LHCN-M2 (cell line): Measurements from ENCODE around the gene HYPK. TPM values are rescaled to one million over a fixed set of nuclear protein-coding genes. Genes with fewer than 3 reads are reported as not detected.

ENCODE experiments used
- DNase-seq: peaks from one replicate; pipeline ENCODE4 v3.0.0-alpha.2; 2012; ENCODE audit warnings: low read depth
- total RNA-seq: library from RNA; depleted of rRNA; stranded (reverse); fragments of >200 nt; gene quantifications from 2 replicates; pipeline ENCODE4 v1.2.3, GENCODE V29; 2014; rRNA removed

The HYPK gene
- total RNA-seq, 1 experiment from 2014 or later, result 10.3 TPM

- DNase-seq, result no peak
These were observed 45.0 kb downstream of the HYPK start for GRCh38 chr15:43845421-43845820.

DNA sequence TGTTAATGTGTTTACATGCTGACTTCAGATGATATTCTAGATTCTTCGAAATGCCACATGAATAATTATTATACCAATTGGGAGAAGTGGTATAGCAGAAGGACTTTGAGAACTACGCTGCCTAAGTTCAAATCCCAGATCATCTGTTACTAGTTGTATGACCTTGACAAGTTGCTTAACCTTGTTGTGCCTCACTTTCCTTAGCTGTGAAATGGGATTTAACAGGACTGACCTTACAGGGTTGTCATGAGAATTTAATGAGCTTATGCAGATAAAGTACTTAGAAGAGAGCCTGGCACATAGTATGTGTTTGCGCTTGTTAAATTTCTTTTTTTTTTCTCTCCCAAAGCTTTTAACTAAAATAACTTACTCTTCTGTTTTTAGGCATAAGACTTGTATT lies 50.9 kb downstream of the HYPK start:
- no peak for DNase-seq

- DNase-seq, result no peak
These were observed 52.2 kb downstream of the HYPK start for GRCh38 chr15:43852607-43853006.

Other genes with a start within 250 kb of the HYPK start
- gene PPIP5K1, start 210.4 kb upstream of the HYPK start, total RNA-seq, result 6.5 and 10.2 TPM in 2 replicates
- gene CKMT1B, start 206.6 kb upstream of the HYPK start, total RNA-seq, result not detected in 2 replicates
- gene STRC, start 181.8 kb upstream of the HYPK start, total RNA-seq, result not detected in 2 replicates
- 0.29 and 0.58 TPM in 2 replicates for gene CATSPER2, start 151.8 kb upstream of the HYPK start, total RNA-seq
- gene CKMT1A, start 106.7 kb upstream of the HYPK start, total RNA-seq, result not detected in 2 replicates
- gene PDIA3, start 54.2 kb upstream of the HYPK start, total RNA-seq, result 165 and 172 TPM in 2 replicates
- 1.3 and 2.5 TPM in 2 replicates for gene ELL3, start 23.6 kb upstream of the HYPK start, total RNA-seq
- 1,349 and 2,104 TPM in 2 replicates for gene SERF2, start 8.3 kb upstream of the HYPK start, total RNA-seq
- 0.11 TPM in 1 of 2 replicates, not detected in the other for gene SERINC4, start 379 bp upstream of the HYPK start, total RNA-seq
- gene MFAP1, start 24.1 kb downstream of the HYPK start, total RNA-seq, result 31.0 and 36.4 TPM in 2 replicates
- 39.1 and 43.2 TPM in 2 replicates for gene WDR76, start 26.4 kb downstream of the HYPK start, total RNA-seq